Effector memory CD4-positive, alpha-beta T cell (primary cell): ENCODE results near the gene KIFAP3.
A peak's percentile ranks its signal among the peaks of the same experiment; 100 is the strongest.
"Not testable (repeated sequence)": the region's sequence is repeated elsewhere in the genome, so short reads cannot be mapped to it uniquely, and the experiment has no call there.

Experiments
- DNase-seq, 3 donors: peaks; one replicate each; pipeline ENCODE4 v3.0.0-alpha.2; 2020
- H3K27ac ChIP-seq: 2 replicates; pipeline ENCODE4 v1.7.0; 2013; ENCODE audit warnings: mild to moderate bottlenecking, low read length, moderate library complexity; ENCODE audit not compliant: insufficient read depth, poor library complexity, severe bottlenecking
- H3K27me3 ChIP-seq: replicated peaks from 2 replicates; pipeline ENCODE4 v1.7.0; 2013; ENCODE audit warnings: mild to moderate bottlenecking, low read length; ENCODE audit not compliant: insufficient read depth, control insufficient read depth, poor library complexity, severe bottlenecking
- H3K36me3 ChIP-seq: 2 replicates; pipeline ENCODE4 v1.7.0; 2013; ENCODE audit warnings: mild to moderate bottlenecking, low read length, moderate library complexity; ENCODE audit not compliant: control insufficient read depth, insufficient read depth
- H3K4me1 ChIP-seq: 2 replicates; pipeline ENCODE4 v1.7.0; 2013; ENCODE audit warnings: low read length, mild to moderate bottlenecking; ENCODE audit not compliant: control insufficient read depth, insufficient read depth, poor library complexity, severe bottlenecking
- H3K4me3 ChIP-seq: 2 replicates; pipeline ENCODE4 v1.7.0; 2013; ENCODE audit warnings: low read length, low read depth, mild to moderate bottlenecking; ENCODE audit not compliant: insufficient read depth, poor library complexity, severe bottlenecking
- H3K9me3 ChIP-seq: 2 replicates; pipeline ENCODE4 v1.7.0; 2013; ENCODE audit warnings: mild to moderate bottlenecking, low read length, moderate library complexity; ENCODE audit not compliant: control insufficient read depth

The KIFAP3 gene

GRCh38 chr1:170085091-170085490 lies 10.6 kb upstream of the KIFAP3 start:
- Histone ChIP-seq H3K27ac (no peak overlapping the region), H3K36me3 (no peaks in the 10 kb centered on the region), H3K4me3 (no peak overlapping the region), H3K27me3 (no peaks in the 10 kb centered on the region), H3K9me3 (no peaks in the 10 kb centered on the region), H3K4me1 (no peaks in the 10 kb centered on the region)
- DNase-seq, result no peak

GRCh38 chr1:170078610-170079189 lies 4.2 kb upstream of the KIFAP3 start:
- H3K27me3 ChIP-seq, result no peaks in the 10 kb centered on the region
- peaks cover 4% of the 10 kb centered on the region for H3K4me1 ChIP-seq
- no peak overlapping the region for H3K4me3 ChIP-seq
- no peak for DNase-seq
- no peak overlapping the region for H3K27ac ChIP-seq
- H3K9me3 ChIP-seq, result no peaks in the 10 kb centered on the region
- no peaks in the 10 kb centered on the region for H3K36me3 ChIP-seq

DNA sequence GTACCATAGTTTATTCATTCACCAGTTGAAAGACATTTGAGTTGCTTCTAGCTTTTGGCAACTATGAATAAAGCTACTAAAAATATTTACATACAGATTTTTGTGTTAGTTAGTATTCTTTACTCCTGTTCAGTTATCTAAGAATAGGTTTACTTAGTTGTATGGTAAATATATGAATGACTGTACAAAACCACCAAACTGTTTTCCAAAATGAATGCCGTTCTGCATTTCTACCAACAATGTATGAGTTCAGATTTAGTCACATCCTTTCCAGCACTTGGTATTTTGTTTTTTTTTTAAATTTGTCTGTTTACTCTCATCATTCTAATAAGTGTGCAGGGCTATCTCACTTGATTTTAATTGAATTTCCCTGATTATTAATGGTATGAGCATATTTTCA lies 3.4 kb upstream of the KIFAP3 start:
- Histone ChIP-seq H3K27ac (no peak overlapping the region), H3K4me1 (peaks cover 4% of the 10 kb centered on the region), H3K9me3 (no peaks in the 10 kb centered on the region), H3K4me3 (no peak overlapping the region), H3K36me3 (no peaks in the 10 kb centered on the region), H3K27me3 (no peaks in the 10 kb centered on the region)
- no peak for DNase-seq

- H3K4me3 ChIP-seq, H3K4me1 ChIP-seq, H3K27me3 ChIP-seq, H3K36me3 ChIP-seq, H3K27ac ChIP-seq, DNase-seq, H3K9me3 ChIP-seq: not testable (repeated sequence)
Measured at GRCh38 chr1:170076952-170077351, 2.5 kb upstream of the KIFAP3 start.

GRCh38 chr1:170076199-170076598 lies 1.7 kb upstream of the KIFAP3 start:
- Histone ChIP-seq H3K27me3 (no peaks in the 10 kb centered on the region), H3K4me3 (no peak overlapping the region), H3K4me1 (peaks cover 4% of the 10 kb centered on the region), H3K9me3 (no peaks in the 10 kb centered on the region), H3K27ac (no peak overlapping the region), H3K36me3 (no peaks in the 10 kb centered on the region)
- no peak for DNase-seq

GRCh38 chr1:170075186-170075585 lies 691 bp upstream of the KIFAP3 start:
- H3K4me3 ChIP-seq, result peak overlapping the region; percentile 83
- no peak for DNase-seq
- peak overlapping the region; percentile 83 for H3K27ac ChIP-seq
- no peaks in the 10 kb centered on the region for H3K36me3 ChIP-seq
- H3K27me3 ChIP-seq, result no peaks in the 10 kb centered on the region
- no peaks in the 10 kb centered on the region for H3K9me3 ChIP-seq
- H3K4me1 ChIP-seq, result peaks cover 4% of the 10 kb centered on the region

DNA sequence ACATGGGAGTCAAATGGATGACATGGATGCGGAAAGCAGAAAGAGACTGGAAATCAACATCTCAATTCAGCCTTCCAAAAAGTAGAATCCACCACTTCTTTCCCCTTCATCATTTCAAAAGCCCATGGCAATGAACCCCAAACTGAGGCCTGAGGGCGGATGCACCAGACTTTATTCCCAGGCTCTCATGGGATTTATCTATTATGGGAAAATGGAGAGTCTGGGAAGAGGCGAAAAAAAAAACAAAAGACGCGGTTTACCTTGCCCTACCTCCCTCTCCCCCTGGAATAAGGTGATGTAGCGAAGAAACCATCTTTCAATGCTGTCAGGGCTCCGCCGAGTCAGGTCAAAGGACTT lies 624 bp downstream of the KIFAP3 start:
- peak overlapping the region; percentile 83 for H3K4me3 ChIP-seq

DNA sequence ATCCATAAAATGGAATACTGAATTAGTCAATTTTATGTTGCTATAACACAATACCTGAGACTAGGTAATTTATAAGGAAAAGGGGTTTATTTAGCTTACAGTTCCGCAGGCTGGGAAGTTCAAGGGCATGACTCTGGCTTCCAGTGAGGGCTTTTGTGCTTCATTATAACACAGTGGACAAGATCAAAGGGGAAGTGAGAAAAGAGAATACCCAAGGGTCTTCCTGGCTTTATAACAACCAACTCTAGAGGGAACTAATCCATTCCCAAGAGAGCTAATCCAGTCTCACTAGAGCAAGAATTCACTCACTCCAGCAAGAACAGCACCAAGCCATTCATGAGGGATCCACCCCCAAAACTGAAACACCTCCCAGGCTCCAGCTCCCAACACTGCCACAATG lies 3.1 kb downstream of the KIFAP3 start:
- DNase-seq, result no peak
- Histone ChIP-seq H3K4me1 (peaks cover 4% of the 10 kb centered on the region), H3K9me3 (no peaks in the 10 kb centered on the region), H3K27ac (no peak overlapping the region), H3K4me3 (no peak overlapping the region), H3K36me3 (no peaks in the 10 kb centered on the region), H3K27me3 (no peaks in the 10 kb centered on the region)

More for the DNA sequence above, 624 bp downstream of the KIFAP3 start:
- H3K4me1 ChIP-seq, result peaks cover 4% of the 10 kb centered on the region
- H3K9me3 ChIP-seq, result no peaks in the 10 kb centered on the region
- H3K27me3 ChIP-seq, result no peaks in the 10 kb centered on the region
- H3K27ac ChIP-seq, result peak overlapping the region; percentile 83
- no peak for DNase-seq
- no peaks in the 10 kb centered on the region for H3K36me3 ChIP-seq

DNA sequence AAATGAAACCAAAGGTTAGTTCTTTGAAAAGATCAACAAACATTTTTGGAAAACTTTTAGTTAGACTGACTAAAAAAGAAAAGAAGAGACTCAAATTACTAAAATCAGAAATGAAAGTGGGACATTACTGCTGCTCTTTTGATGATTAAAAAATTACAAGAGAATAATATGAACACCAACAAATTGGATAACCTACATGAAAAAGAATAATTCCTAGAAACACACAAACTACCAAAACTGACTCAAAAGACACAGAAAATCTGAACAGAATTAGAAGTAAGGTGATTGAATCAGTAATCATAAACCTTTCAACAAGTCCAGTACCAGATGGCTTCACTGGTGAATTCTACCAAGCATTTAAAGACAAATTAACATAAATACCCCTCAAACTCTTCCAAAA lies 5.6 kb downstream of the KIFAP3 start:
- Histone ChIP-seq H3K27me3 (no peaks in the 10 kb centered on the region), H3K36me3 (no peaks in the 10 kb centered on the region), H3K27ac (no peak overlapping the region), H3K4me1 (no peaks in the 10 kb centered on the region), H3K9me3 (no peaks in the 10 kb centered on the region), H3K4me3 (no peak overlapping the region)
- DNase-seq, result no peak

DNA sequence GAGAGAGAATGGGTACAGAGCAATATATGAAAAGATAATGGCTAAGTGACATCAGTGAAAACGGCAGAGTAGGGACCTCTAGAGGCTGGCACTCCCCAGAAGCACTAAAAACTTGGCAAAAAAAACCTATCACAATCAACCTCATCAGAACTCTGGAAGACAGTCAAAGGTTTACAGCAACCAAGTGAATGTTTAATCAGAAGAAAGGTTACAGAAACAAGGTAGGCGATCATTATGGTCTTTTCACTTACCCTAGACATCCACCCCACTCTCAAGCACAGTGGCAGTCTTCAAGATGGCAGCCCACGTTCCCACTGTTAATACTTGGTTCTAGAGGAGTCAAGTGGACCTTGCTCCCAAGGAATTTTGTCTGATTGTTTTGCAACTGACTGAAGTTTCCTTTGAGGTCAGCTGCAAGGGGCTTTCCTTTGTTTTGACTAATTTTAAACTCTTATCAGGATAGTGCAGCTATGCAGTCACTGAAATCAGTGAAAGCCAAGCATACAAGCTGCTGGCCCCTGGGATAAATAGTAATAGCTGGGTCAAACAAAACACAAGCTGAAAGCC lies 7.2 kb downstream of the KIFAP3 start:
- no peak for DNase-seq
- Histone ChIP-seq H3K9me3 (no peaks in the 10 kb centered on the region), H3K4me1 (no peaks in the 10 kb centered on the region), H3K4me3 (no peak overlapping the region), H3K27ac (no peak overlapping the region), H3K27me3 (no peaks in the 10 kb centered on the region), H3K36me3 (no peaks in the 10 kb centered on the region)
